ENCODE results near the gene CAPN13. TPM values are rescaled to one million over a fixed set of nuclear protein-coding genes. Genes with fewer than 3 reads are reported as not detected.

Gene CAPN13
- total and polyA plus RNA-seq, 4 donors, result 0.13 to 0.42 TPM; not detected in 2

DNA sequence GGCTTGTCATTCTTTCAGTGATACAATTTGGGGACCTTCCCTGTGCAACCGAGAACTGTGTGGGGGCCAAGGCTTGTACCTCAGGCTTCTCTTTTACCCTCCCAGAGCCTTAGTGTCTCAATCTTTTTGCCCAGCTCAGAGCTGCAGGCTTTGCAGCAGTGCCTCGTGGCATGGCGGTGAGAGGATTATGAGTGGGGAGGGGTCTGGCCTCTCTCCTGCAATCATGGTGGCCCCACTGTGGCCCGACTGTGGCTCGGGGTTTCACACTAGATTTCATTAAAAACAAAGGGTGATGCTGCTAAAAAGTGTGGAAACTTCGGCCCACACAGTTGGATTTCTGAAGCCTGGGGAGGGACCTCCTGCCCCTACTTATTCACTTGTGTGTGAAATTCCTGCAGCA is 75.5 kb downstream of the CAPN13 start:
- H3K27ac ChIP-seq (ENCODE audit: low read depth in 1 of 2, low read length in 2 of 2), result no peak overlapping the region
- 69% methylated on average over 6 of the region's 6 CpGs for WGBS
- H3K4me3 ChIP-seq (ENCODE audit: low read depth in 1 of 3, low read length in 3 of 3), result no peak overlapping the region
- no peak for DNase-seq (ENCODE audit: low spot score)
- TF ChIP-seq, protein P1, sequence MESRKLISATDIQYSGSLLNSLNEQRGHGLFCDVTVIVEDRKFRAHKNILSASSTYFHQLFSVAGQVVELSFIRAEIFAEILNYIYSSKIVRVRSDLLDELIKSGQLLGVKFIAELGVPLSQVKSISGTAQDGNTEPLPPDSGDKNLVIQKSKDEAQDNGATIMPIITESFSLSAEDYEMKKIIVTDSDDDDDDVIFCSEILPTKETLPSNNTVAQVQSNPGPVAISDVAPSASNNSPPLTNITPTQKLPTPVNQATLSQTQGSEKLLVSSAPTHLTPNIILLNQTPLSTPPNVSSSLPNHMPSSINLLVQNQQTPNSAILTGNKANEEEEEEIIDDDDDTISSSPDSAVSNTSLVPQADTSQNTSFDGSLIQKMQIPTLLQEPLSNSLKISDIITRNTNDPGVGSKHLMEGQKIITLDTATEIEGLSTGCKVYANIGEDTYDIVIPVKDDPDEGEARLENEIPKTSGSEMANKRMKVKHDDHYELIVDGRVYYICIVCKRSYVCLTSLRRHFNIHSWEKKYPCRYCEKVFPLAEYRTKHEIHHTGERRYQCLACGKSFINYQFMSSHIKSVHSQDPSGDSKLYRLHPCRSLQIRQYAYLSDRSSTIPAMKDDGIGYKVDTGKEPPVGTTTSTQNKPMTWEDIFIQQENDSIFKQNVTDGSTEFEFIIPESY (IDR thresholded peaks at IDR 0.05), result no peak
- no peak for TF ChIP-seq HNF4A (conservative IDR thresholded peaks at IDR 0.05)
- TF ChIP-seq, protein P2, sequence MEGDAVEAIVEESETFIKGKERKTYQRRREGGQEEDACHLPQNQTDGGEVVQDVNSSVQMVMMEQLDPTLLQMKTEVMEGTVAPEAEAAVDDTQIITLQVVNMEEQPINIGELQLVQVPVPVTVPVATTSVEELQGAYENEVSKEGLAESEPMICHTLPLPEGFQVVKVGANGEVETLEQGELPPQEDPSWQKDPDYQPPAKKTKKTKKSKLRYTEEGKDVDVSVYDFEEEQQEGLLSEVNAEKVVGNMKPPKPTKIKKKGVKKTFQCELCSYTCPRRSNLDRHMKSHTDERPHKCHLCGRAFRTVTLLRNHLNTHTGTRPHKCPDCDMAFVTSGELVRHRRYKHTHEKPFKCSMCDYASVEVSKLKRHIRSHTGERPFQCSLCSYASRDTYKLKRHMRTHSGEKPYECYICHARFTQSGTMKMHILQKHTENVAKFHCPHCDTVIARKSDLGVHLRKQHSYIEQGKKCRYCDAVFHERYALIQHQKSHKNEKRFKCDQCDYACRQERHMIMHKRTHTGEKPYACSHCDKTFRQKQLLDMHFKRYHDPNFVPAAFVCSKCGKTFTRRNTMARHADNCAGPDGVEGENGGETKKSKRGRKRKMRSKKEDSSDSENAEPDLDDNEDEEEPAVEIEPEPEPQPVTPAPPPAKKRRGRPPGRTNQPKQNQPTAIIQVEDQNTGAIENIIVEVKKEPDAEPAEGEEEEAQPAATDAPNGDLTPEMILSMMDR (IDR thresholded peaks at IDR 0.05; ENCODE audit: low read depth, low read length, missing input control), result no peak
- TF ChIP-seq, protein P3, sequence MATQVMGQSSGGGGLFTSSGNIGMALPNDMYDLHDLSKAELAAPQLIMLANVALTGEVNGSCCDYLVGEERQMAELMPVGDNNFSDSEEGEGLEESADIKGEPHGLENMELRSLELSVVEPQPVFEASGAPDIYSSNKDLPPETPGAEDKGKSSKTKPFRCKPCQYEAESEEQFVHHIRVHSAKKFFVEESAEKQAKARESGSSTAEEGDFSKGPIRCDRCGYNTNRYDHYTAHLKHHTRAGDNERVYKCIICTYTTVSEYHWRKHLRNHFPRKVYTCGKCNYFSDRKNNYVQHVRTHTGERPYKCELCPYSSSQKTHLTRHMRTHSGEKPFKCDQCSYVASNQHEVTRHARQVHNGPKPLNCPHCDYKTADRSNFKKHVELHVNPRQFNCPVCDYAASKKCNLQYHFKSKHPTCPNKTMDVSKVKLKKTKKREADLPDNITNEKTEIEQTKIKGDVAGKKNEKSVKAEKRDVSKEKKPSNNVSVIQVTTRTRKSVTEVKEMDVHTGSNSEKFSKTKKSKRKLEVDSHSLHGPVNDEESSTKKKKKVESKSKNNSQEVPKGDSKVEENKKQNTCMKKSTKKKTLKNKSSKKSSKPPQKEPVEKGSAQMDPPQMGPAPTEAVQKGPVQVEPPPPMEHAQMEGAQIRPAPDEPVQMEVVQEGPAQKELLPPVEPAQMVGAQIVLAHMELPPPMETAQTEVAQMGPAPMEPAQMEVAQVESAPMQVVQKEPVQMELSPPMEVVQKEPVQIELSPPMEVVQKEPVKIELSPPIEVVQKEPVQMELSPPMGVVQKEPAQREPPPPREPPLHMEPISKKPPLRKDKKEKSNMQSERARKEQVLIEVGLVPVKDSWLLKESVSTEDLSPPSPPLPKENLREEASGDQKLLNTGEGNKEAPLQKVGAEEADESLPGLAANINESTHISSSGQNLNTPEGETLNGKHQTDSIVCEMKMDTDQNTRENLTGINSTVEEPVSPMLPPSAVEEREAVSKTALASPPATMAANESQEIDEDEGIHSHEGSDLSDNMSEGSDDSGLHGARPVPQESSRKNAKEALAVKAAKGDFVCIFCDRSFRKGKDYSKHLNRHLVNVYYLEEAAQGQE (IDR thresholded peaks at IDR 0.05), result no peak
- TF ChIP-seq FOXA2 (IDR thresholded peaks at IDR 0.05), result no peak
- no peak for TF ChIP-seq GABPA (IDR thresholded peaks at IDR 0.05 in 1 of 2, conservative IDR thresholded peaks at IDR 0.05 in 1 of 2)
- TF ChIP-seq, protein P4, sequence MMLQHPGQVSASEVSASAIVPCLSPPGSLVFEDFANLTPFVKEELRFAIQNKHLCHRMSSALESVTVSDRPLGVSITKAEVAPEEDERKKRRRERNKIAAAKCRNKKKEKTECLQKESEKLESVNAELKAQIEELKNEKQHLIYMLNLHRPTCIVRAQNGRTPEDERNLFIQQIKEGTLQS (IDR thresholded peaks at IDR 0.05), result no peak
- no peak for TF ChIP-seq NR2F2 (IDR thresholded peaks at IDR 0.05)
- TF ChIP-seq FOXA1 (IDR thresholded peaks at IDR 0.05), result no peak
- TF ChIP-seq JUND (IDR thresholded peaks at IDR 0.05), result no peak
- no peak for TF ChIP-seq RAD21 (IDR thresholded peaks at IDR 0.05)
- TF ChIP-seq EGR1 (IDR thresholded peaks at IDR 0.05; ENCODE audit: low read depth in 2 of 2), result no peak
- no peak for TF ChIP-seq TAF1 (conservative IDR thresholded peaks at IDR 0.05)
- no peak for TF ChIP-seq YY1 (IDR thresholded peaks at IDR 0.05)
- TF ChIP-seq, protein P5, sequence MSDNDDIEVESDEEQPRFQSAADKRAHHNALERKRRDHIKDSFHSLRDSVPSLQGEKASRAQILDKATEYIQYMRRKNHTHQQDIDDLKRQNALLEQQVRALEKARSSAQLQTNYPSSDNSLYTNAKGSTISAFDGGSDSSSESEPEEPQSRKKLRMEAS (IDR thresholded peaks at IDR 0.05), result no peak
- no peak overlapping the region for H3K9ac ChIP-seq (ENCODE audit: low read depth in 1 of 2, low read length in 2 of 2)
- no peaks in the 10 kb centered on the region for H3K4me1 ChIP-seq (ENCODE audit: control insufficient read depth in 4 of 4, insufficient read depth in 4 of 4, low read length in 3 of 4)
- no peaks in the 10 kb centered on the region for H3K36me3 ChIP-seq (ENCODE audit: control insufficient read depth in 4 of 4, insufficient read depth in 3 of 4, low read depth in 1 of 4, low read length in 3 of 4)
- no peaks in the 10 kb centered on the region for H3K9me3 ChIP-seq (ENCODE audit: control insufficient read depth in 4 of 4, low read length in 3 of 4)
- no peaks in the 10 kb centered on the region for H3K27me3 ChIP-seq (ENCODE audit: control insufficient read depth in 4 of 4, insufficient read depth in 4 of 4, low read length in 3 of 4)
